CD4-positive, alpha-beta memory T cell (primary cell): ENCODE results near the gene C12orf75. TPM values are rescaled to one million over a fixed set of nuclear protein-coding genes. Genes with fewer than 3 reads are reported as not detected.
A peak's percentile ranks its signal among the peaks of the same experiment; 100 is the strongest.
"Not testable (repeated sequence)": the region's sequence is repeated elsewhere in the genome, so short reads cannot be mapped to it uniquely, and the experiment has no call there.

Experiments
- CTCF ChIA-PET: fragments of 350-600 bp; sonication (Branson Sonifier 250); formaldehyde crosslinking; loops from one replicate; lab custom pipeline; 2021; ENCODE audit warnings: inconsistent platforms; ENCODE audit not compliant: partially characterized antibody; lab: Charles Lee
- POLR2A ChIA-PET: fragments of 350-600 bp; sonication (Branson Sonifier 250); formaldehyde crosslinking; loops from one replicate; lab custom pipeline; 2021; ENCODE audit not compliant: partially characterized antibody; lab: Charles Lee
- DNase-seq, 5 donors: peaks; one replicate each; pipeline versions ENCODE4 v3.0.0 to v3.0.0-alpha.2; 2020 to 2022; ENCODE audit warnings: mixed read lengths in 1 of 5
- H3K27ac ChIP-seq: one replicate; pipeline ENCODE4 v1.7.0; 2013; ENCODE audit warnings: low read depth, low read length
- H3K27me3 ChIP-seq: 2 replicates; pipeline ENCODE4 v1.7.0; 2013; ENCODE audit warnings: mild to moderate bottlenecking, low read length, moderate library complexity; ENCODE audit not compliant: insufficient read depth
- H3K36me3 ChIP-seq: 2 replicates; pipeline ENCODE4 v1.7.0; 2013; ENCODE audit warnings: mild to moderate bottlenecking, low read length, moderate library complexity; ENCODE audit not compliant: insufficient read depth
- H3K4me1 ChIP-seq: 2 replicates; pipeline ENCODE4 v1.7.0; 2013; ENCODE audit warnings: mild to moderate bottlenecking, low read length, moderate library complexity; ENCODE audit not compliant: insufficient read depth
- H3K4me3 ChIP-seq, 2 donors: one replicate each; pipeline ENCODE4 v1.7.0; 2013; ENCODE audit warnings: low read length in 2 of 2, mild to moderate bottlenecking in 1 of 2
- H3K9me3 ChIP-seq, 2 donors: one replicate each; pipeline ENCODE4 v1.7.0; 2013; ENCODE audit warnings: low read length in 2 of 2, control low read depth in 1 of 2; ENCODE audit not compliant: control insufficient read depth in 1 of 2
- H3K27ac Mint-ChIP-seq, 7 donors: one replicate each; pipeline ENCODE4 v1.8.0; 2020 to 2021; ENCODE audit warnings: mixed read lengths in 7 of 7, mild to moderate bottlenecking in 6 of 7, inconsistent platforms in 3 of 7, moderate library complexity in 3 of 7
- H3K27me3 Mint-ChIP-seq, 2 donors: one replicate each; pipeline ENCODE4 v1.8.0; 2020 to 2021; ENCODE audit warnings: mixed read lengths in 2 of 2
- H3K36me3 Mint-ChIP-seq, 2 donors: one replicate each; pipeline ENCODE4 v1.8.0; 2020 to 2021; ENCODE audit warnings: mixed read lengths in 2 of 2, inconsistent platforms in 1 of 2, mild to moderate bottlenecking in 1 of 2
- H3K4me1 Mint-ChIP-seq, 4 donors: one replicate each; pipeline ENCODE4 v1.8.0; 2020 to 2021; ENCODE audit warnings: mixed read lengths in 4 of 4, mild to moderate bottlenecking in 1 of 4
- H3K4me3 Mint-ChIP-seq, 8 donors: one replicate each; pipeline ENCODE4 v1.8.0; 2020 to 2021; ENCODE audit warnings: mixed read lengths in 8 of 8, mild to moderate bottlenecking in 7 of 8, moderate library complexity in 6 of 8, inconsistent platforms in 3 of 8
- H3K9me3 Mint-ChIP-seq, 8 donors: one replicate each; pipeline ENCODE4 v1.8.0; 2020 to 2021; ENCODE audit warnings: mixed read lengths in 8 of 8, mild to moderate bottlenecking in 5 of 8, inconsistent platforms in 3 of 8, moderate library complexity in 1 of 8
- intact Hi-C: fragments of 100-400 bp; cut with micrococcal nuclease; formaldehyde crosslinking; loops from one replicate; pipeline ENCODE4 v1.15.1; 2023
- polyA plus RNA-seq, 2 donors: library from polyadenylated mRNA; unstranded; fragments of 300-500 nt; fragmentation: Illumina TruSeq; gene quantifications; one replicate each; pipeline ENCODE4 v1.2.3, GENCODE V29; 2021
- total RNA-seq, 2 experiments: library from RNA; stranded (reverse); gene quantifications; one replicate each; pipeline ENCODE4 v1.2.3, GENCODE V29; 2021

The C12orf75 gene
- total and polyA plus RNA-seq, 4 experiments from 2014 or later, result 12.1 to 117 (median 49.0) TPM

- DNase-seq, H3K27ac Mint-ChIP-seq, H3K9me3 ChIP-seq, H3K36me3 ChIP-seq, H3K27ac ChIP-seq, POLR2A ChIA-PET, H3K27me3 Mint-ChIP-seq, H3K4me1 Mint-ChIP-seq, H3K27me3 ChIP-seq, H3K4me3 Mint-ChIP-seq, H3K4me1 ChIP-seq, H3K4me3 ChIP-seq, intact Hi-C loops: not testable (repeated sequence)
- Mint-ChIP-seq H3K36me3 (peaks cover 2 to 12% of the 10 kb centered on the region in 2 donors), H3K9me3 (peaks cover 0 to 10% (median 4%) of the 10 kb centered on the region in 8 donors)
- CTCF ChIA-PET, result interaction anchor here (1.3 kb wide), 1 partner anchor 13 kb away, joined by 3 read pairs; no protein-coding TSS in a partner anchor
Observed at GRCh38 chr12:105404134-105404533, 73.6 kb downstream of the C12orf75 start.

- H3K27ac Mint-ChIP-seq, result no peak overlapping the region
- H3K27ac ChIP-seq, result no peak overlapping the region
- ChIA-PET POLR2A (no interaction called here), CTCF (interaction anchor here (1.5 kb wide), 1 partner anchor 14 kb away, joined by 6 read pairs; no protein-coding TSS in a partner anchor)
- H3K9me3 Mint-ChIP-seq, result peaks cover 0 to 10% (median 2%) of the 10 kb centered on the region in 8 donors
- H3K4me1 Mint-ChIP-seq, result peaks cover 11 to 21% (median 16%) of the 10 kb centered on the region in 4 donors
- no peak overlapping the region for H3K4me3 Mint-ChIP-seq
- no peak for DNase-seq
- no peaks in the 10 kb centered on the region for H3K27me3 Mint-ChIP-seq
- no peaks in the 10 kb centered on the region for H3K9me3 ChIP-seq
- H3K4me1 ChIP-seq, result peaks cover 15% of the 10 kb centered on the region
- intact Hi-C loops, result no loop called here
- no peaks in the 10 kb centered on the region for H3K36me3 ChIP-seq
- no peak overlapping the region for H3K4me3 ChIP-seq
- H3K36me3 Mint-ChIP-seq, result peaks cover 0 to 7% of the 10 kb centered on the region in 2 donors
- no peaks in the 10 kb centered on the region for H3K27me3 ChIP-seq
Observed at GRCh38 chr12:105406497-105406896, 76.0 kb downstream of the C12orf75 start.

GRCh38 chr12:105409279-105409678 lies 78.8 kb downstream of the C12orf75 start:
- Histone ChIP-seq H3K4me1 (peaks cover 15% of the 10 kb centered on the region), H3K36me3 (no peaks in the 10 kb centered on the region), H3K27me3 (no peaks in the 10 kb centered on the region), H3K9me3 (no peaks in the 10 kb centered on the region), H3K27ac (no peak overlapping the region), H3K4me3 (no peak overlapping the region)
- H3K9me3 Mint-ChIP-seq, result peaks cover 0 to 8% (median 3%) of the 10 kb centered on the region in 8 donors
- DNase-seq, result no peak
- H3K27me3 Mint-ChIP-seq, result peaks cover 0 to 2% of the 10 kb centered on the region in 2 donors
- H3K27ac Mint-ChIP-seq, result no peak overlapping the region
- peak overlapping the region in 2 of 8 donors; percentile 19 to 81 for H3K4me3 Mint-ChIP-seq
- POLR2A ChIA-PET, result no interaction called here
- peaks cover 0 to 4% of the 10 kb centered on the region in 2 donors for H3K36me3 Mint-ChIP-seq
- CTCF ChIA-PET, result interaction anchor here (0.7 to 1.6 kb wide), 2 partner anchors 11 to 727 kb away, joined by 3 to 9 read pairs; no protein-coding TSS in a partner anchor
- H3K4me1 Mint-ChIP-seq, result peaks cover 11 to 21% (median 16%) of the 10 kb centered on the region in 4 donors
- intact Hi-C loops, result no loop called here

GRCh38 chr12:105409801-105410471 lies 79.4 kb downstream of the C12orf75 start:
- DNase-seq, result peak in 3 of 5 donors; percentile 5 to 22 (median 12)
- H3K4me1 Mint-ChIP-seq, result peaks cover 11 to 21% (median 16%) of the 10 kb centered on the region in 4 donors
- H3K4me3 Mint-ChIP-seq, result peak overlapping the region; percentile 71 to 92 (median 80)
- no peaks in the 10 kb centered on the region for H3K27me3 ChIP-seq
- H3K4me1 ChIP-seq, result peaks cover 15% of the 10 kb centered on the region
- ChIA-PET CTCF (interaction anchor here (0.7 to 2.0 kb wide), 2 partner anchors 10 to 726 kb away, joined by 3 to 10 read pairs; no protein-coding TSS in a partner anchor), POLR2A (no interaction called here)
- H3K36me3 ChIP-seq, result no peaks in the 10 kb centered on the region
- peaks cover 0 to 3% (median 1%) of the 10 kb centered on the region in 8 donors for H3K9me3 Mint-ChIP-seq
- intact Hi-C loops, result no loop called here
- no peak overlapping the region for H3K27ac ChIP-seq
- peaks cover 0 to 3% of the 10 kb centered on the region in 2 donors for H3K27me3 Mint-ChIP-seq
- H3K4me3 ChIP-seq, result no peak overlapping the region
- no peaks in the 10 kb centered on the region for H3K9me3 ChIP-seq
- H3K27ac Mint-ChIP-seq, result peak overlapping the region in 3 of 7 donors; percentile 54 to 67 (median 55)
- H3K36me3 Mint-ChIP-seq, result no peaks in the 10 kb centered on the region

- H3K4me3 Mint-ChIP-seq, result no peak overlapping the region
- no peak overlapping the region for H3K27ac Mint-ChIP-seq
- Histone ChIP-seq H3K4me1 (peaks cover 15% of the 10 kb centered on the region), H3K27ac (no peak overlapping the region), H3K4me3 (no peak overlapping the region), H3K9me3 (no peaks in the 10 kb centered on the region), H3K27me3 (no peaks in the 10 kb centered on the region), H3K36me3 (no peaks in the 10 kb centered on the region)
- no peak for DNase-seq
- intact Hi-C loops, result no loop called here
- peaks cover 11 to 17% (median 15%) of the 10 kb centered on the region in 4 donors for H3K4me1 Mint-ChIP-seq
- H3K9me3 Mint-ChIP-seq, result peaks cover 0 to 1% (median 0%) of the 10 kb centered on the region in 8 donors
- H3K36me3 Mint-ChIP-seq, result no peaks in the 10 kb centered on the region
- H3K27me3 Mint-ChIP-seq, result peaks cover 2 to 3% of the 10 kb centered on the region in 2 donors
- POLR2A ChIA-PET, result no interaction called here
- CTCF ChIA-PET, result no interaction called here
Observed at GRCh38 chr12:105413911-105414487, 83.5 kb downstream of the C12orf75 start.

- Mint-ChIP-seq H3K4me3 (no peak overlapping the region), H3K36me3 (no peaks in the 10 kb centered on the region), H3K9me3 (peaks cover 0 to 1% (median 0%) of the 10 kb centered on the region in 8 donors), H3K27me3 (peaks cover 2 to 4% of the 10 kb centered on the region in 2 donors), H3K27ac (no peak overlapping the region), H3K4me1 (peaks cover 0 to 1% (median under 1%) of the 10 kb centered on the region in 4 donors)
- no peaks in the 10 kb centered on the region for H3K27me3 ChIP-seq
- intact Hi-C loops, result no loop called here
- ChIA-PET POLR2A (no interaction called here), CTCF (interaction anchor here (1.3 to 5.5 kb wide), 2 partner anchors 719 to 731 kb away, joined by 3 to 84 read pairs; partner anchors contain the start of gene NUAK1)
- DNase-seq, result no peak
- H3K4me1 ChIP-seq, result no peaks in the 10 kb centered on the region
- H3K36me3 ChIP-seq, result no peaks in the 10 kb centered on the region
- no peaks in the 10 kb centered on the region for H3K9me3 ChIP-seq
- no peak overlapping the region for H3K4me3 ChIP-seq
- no peak overlapping the region for H3K27ac ChIP-seq
Observed at GRCh38 chr12:105417732-105418131, 87.2 kb downstream of the C12orf75 start.

GRCh38 chr12:105418229-105418628 lies 87.7 kb downstream of the C12orf75 start:
- ChIA-PET POLR2A (no interaction called here), CTCF (interaction anchor here (1.3 to 5.5 kb wide), 2 partner anchors 718 to 731 kb away, joined by 3 to 84 read pairs; partner anchors contain the start of gene NUAK1)
- intact Hi-C loops, result no loop called here
- H3K36me3 Mint-ChIP-seq, result no peaks in the 10 kb centered on the region
- Histone ChIP-seq H3K4me3 (no peak overlapping the region), H3K27ac (no peak overlapping the region), H3K36me3 (no peaks in the 10 kb centered on the region), H3K4me1 (no peaks in the 10 kb centered on the region), H3K9me3 (no peaks in the 10 kb centered on the region), H3K27me3 (no peaks in the 10 kb centered on the region)
- no peak overlapping the region for H3K4me3 Mint-ChIP-seq
- H3K27me3 Mint-ChIP-seq, result peaks cover 2% of the 10 kb centered on the region in 2 donors
- no peak for DNase-seq
- H3K9me3 Mint-ChIP-seq, result no peaks in the 10 kb centered on the region
- H3K27ac Mint-ChIP-seq, result peak overlapping the region in 1 of 7 donors; percentile 44
- H3K4me1 Mint-ChIP-seq, result peaks cover 0 to 1% (median under 1%) of the 10 kb centered on the region in 4 donors
